ENCODE results near the gene CALM1. TPM values are rescaled to one million over a fixed set of nuclear protein-coding genes. Genes with fewer than 3 reads are reported as not detected.
A peak's percentile ranks its signal among the peaks of the same experiment; 100 is the strongest.

Gene CALM1
- total RNA-seq, 6 donors from 2014 or later, result 186 to 586 (median 415) TPM

DNA sequence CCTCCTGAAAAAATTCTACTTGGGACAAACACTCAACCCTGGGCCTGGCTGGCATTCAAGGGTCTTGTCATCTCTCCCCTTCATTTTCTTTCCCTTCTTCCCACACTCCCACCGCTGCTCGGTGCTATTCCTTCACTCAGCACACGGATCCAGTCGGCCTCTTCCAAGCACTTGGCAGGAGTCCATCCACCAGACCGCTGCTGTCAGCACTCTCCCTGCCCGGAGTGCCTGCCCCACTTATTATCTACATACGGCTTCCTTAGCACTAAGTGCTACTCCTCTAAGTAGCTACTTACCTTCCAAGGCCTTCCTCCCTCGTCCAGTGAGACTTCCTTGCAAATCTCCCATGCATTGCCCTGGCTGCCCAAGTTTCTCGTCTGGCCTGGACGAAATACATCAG is 29.8 kb downstream of the CALM1 start:
- DNase-seq (peak in 1 of 2 donors; percentile 62), ATAC-seq (ENCODE audit: low FRiP score in 2 of 2) (peak; percentile 14 to 49)
- H3K27ac ChIP-seq, result peak overlapping the region in 1 of 4 donors; percentile 21
- TF ChIP-seq, protein P1, sequence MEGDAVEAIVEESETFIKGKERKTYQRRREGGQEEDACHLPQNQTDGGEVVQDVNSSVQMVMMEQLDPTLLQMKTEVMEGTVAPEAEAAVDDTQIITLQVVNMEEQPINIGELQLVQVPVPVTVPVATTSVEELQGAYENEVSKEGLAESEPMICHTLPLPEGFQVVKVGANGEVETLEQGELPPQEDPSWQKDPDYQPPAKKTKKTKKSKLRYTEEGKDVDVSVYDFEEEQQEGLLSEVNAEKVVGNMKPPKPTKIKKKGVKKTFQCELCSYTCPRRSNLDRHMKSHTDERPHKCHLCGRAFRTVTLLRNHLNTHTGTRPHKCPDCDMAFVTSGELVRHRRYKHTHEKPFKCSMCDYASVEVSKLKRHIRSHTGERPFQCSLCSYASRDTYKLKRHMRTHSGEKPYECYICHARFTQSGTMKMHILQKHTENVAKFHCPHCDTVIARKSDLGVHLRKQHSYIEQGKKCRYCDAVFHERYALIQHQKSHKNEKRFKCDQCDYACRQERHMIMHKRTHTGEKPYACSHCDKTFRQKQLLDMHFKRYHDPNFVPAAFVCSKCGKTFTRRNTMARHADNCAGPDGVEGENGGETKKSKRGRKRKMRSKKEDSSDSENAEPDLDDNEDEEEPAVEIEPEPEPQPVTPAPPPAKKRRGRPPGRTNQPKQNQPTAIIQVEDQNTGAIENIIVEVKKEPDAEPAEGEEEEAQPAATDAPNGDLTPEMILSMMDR (IDR thresholded peaks at IDR 0.05), result no peak
- TF ChIP-seq POLR2A (IDR thresholded peaks at IDR 0.05) (no peak), EP300 (IDR thresholded peaks at IDR 0.05) (no peak), POLR2AphosphoS5 (IDR thresholded peaks at IDR 0.05) (no peak)
- 30 to 58% methylated on average over 10 of the region's 10 CpGs for WGBS, 2 donors
- H3K27me3 ChIP-seq, result no peaks in the 10 kb centered on the region
- H3K9me3 ChIP-seq, result no peaks in the 10 kb centered on the region
- no peak overlapping the region for H3K4me3 ChIP-seq
- H3K4me1 ChIP-seq, result peaks cover 10 to 16% (median 11%) of the 10 kb centered on the region in 4 donors
- H3K36me3 ChIP-seq, result no peaks in the 10 kb centered on the region

DNA sequence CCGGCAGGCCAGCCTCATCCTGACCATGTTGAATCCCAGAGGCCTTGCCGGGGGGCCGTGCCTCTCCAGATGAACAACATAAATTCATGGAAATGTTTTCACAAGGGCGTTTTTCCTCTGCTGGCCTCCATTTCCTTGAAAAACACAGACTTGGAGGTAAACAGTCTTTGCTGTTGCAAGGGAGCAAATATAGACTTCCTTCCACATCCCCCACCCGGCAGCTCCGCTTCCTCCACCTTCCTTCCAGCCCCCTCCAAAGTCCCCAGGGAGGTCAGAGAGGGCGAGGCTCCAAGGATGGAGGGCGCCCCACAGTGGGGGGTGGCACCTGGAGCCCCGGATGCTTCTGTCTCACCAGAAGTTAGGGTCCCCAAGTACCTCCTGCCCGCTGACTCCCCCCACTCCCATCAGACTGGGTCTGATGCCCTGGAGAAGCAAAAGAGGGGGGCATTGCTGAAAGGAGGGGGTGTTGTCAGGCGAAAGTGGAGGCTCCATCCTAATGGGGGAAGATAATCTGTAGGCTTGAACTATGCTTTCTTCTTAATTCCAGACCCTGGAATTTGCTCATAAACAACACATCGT is 31.1 kb downstream of the CALM1 start:
- no peaks in the 10 kb centered on the region for H3K36me3 ChIP-seq
- WGBS, 2 donors, result 67 to 69% methylated on average over 9 to 12 of the region's 12 CpGs
- H3K4me3 ChIP-seq, result no peak overlapping the region
- no peaks in the 10 kb centered on the region for H3K27me3 ChIP-seq
- peaks cover 10 to 16% (median 11%) of the 10 kb centered on the region in 4 donors for H3K4me1 ChIP-seq
- ATAC-seq (ENCODE audit: low FRiP score in 2 of 2) (no peak), DNase-seq (no peak)
- H3K9me3 ChIP-seq, result no peaks in the 10 kb centered on the region
- peak overlapping the region in 2 of 4 donors; percentile 22 to 27 for H3K27ac ChIP-seq
- no peak for TF ChIP-seq POLR2AphosphoS5 (IDR thresholded peaks at IDR 0.05)
- TF ChIP-seq EP300 (IDR thresholded peaks at IDR 0.05), result no peak
- TF ChIP-seq, protein P1 (IDR thresholded peaks at IDR 0.05), result no peak
- no peak for TF ChIP-seq POLR2A (IDR thresholded peaks at IDR 0.05)

DNA sequence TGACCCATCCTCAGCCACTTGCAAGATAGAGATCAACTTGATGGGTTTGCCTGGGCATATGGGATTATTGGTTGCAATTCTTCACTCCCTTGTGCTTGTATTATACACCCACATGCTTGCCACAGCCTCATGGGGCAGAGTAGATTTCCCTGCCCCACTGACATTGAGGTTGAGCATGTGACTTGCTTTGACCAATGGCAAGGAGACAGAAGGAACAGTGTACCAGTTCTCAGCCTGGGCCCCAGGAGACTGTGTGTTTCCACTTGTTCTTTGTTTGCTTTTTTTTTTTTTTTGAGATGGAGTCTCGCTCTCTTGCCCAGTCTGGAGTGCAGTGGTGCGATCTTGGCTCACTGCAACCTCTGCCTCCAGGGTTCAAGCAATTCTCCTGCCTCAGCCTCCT is 31.8 kb downstream of the CALM1 start:
- Histone ChIP-seq H3K27ac (no peak overlapping the region), H3K27me3 (no peaks in the 10 kb centered on the region), H3K36me3 (no peaks in the 10 kb centered on the region), H3K4me1 (peaks cover 10 to 16% (median 11%) of the 10 kb centered on the region in 4 donors), H3K9me3 (no peaks in the 10 kb centered on the region), H3K4me3 (no peak overlapping the region)
- 88 to 91% methylated on average over 2 of the region's 2 CpGs for WGBS, 2 donors
- ATAC-seq (ENCODE audit: low FRiP score in 2 of 2) (no peak), DNase-seq (no peak)
- TF ChIP-seq EP300 (IDR thresholded peaks at IDR 0.05), result no peak
- no peak for TF ChIP-seq POLR2AphosphoS5 (IDR thresholded peaks at IDR 0.05)
- TF ChIP-seq POLR2A (IDR thresholded peaks at IDR 0.05), result no peak
- TF ChIP-seq, protein P1 (IDR thresholded peaks at IDR 0.05), result no peak

DNA sequence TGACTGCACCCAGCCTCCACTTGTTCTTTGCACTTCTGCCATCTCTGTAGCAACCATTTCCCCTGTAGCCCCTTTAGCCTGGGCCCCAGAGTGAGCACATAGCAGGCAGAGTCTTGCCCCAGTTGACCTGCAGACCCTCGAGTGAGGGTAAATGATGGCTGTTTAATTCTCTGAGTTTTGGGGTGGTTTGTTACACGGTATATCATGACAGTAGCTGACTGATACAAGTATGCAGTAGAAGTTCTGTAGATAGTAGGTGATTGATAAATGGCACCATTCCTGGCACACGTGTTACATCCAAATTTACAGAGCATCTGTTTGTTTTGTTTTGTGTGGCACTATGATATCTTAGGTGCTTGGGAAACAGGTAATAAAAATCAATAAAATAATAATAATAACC is 32.4 kb downstream of the CALM1 start:
- DNase-seq (no peak), ATAC-seq (ENCODE audit: low FRiP score in 2 of 2) (no peak)
- Histone ChIP-seq H3K4me1 (peaks cover 10 to 16% (median 11%) of the 10 kb centered on the region in 4 donors), H3K27me3 (no peaks in the 10 kb centered on the region), H3K36me3 (no peaks in the 10 kb centered on the region), H3K27ac (no peak overlapping the region), H3K9me3 (no peaks in the 10 kb centered on the region), H3K4me3 (no peak overlapping the region)
- TF ChIP-seq POLR2A (IDR thresholded peaks at IDR 0.05), result no peak
- TF ChIP-seq POLR2AphosphoS5 (IDR thresholded peaks at IDR 0.05), result no peak
- TF ChIP-seq, protein P1 (IDR thresholded peaks at IDR 0.05), result no peak
- TF ChIP-seq EP300 (IDR thresholded peaks at IDR 0.05), result no peak
- 94 to 96% methylated on average over 3 of the region's 3 CpGs for WGBS, 2 donors

DNA sequence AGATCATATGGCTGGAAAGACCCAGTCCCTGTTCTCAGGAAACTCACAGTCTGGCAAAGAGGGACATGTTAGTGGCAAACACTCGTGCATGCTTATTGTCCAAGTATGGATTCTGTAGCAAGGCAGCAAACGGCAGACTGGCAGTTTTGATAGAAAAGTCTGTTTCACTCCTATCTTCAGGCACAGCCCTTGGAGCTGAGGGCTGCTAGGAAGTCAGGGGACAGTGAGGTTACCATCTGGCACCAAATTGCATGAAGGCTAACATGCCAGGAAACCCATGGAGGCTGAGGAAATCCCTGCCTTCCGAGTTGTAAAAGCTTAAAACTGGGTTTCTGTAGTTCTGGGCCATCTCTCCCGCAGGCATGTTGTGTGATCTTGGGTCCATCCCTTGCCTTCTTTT is 32.9 kb downstream of the CALM1 start:
- no peak for ATAC-seq (ENCODE audit: low FRiP score in 2 of 2)
- WGBS, 2 donors, result 68 to 70% methylated on average over 4 of the region's 4 CpGs
- TF ChIP-seq EP300 (IDR thresholded peaks at IDR 0.05), result no peak
- TF ChIP-seq, protein P1 (IDR thresholded peaks at IDR 0.05), result no peak
- no peak for TF ChIP-seq POLR2A (IDR thresholded peaks at IDR 0.05)
- TF ChIP-seq POLR2AphosphoS5 (IDR thresholded peaks at IDR 0.05), result no peak
- Histone ChIP-seq H3K4me3 (no peak overlapping the region), H3K9me3 (no peaks in the 10 kb centered on the region), H3K4me1 (peaks cover 10 to 16% (median 11%) of the 10 kb centered on the region in 4 donors), H3K27ac (no peak overlapping the region), H3K27me3 (no peaks in the 10 kb centered on the region), H3K36me3 (no peaks in the 10 kb centered on the region)
- no peak for DNase-seq
